ENCODE measurements around the gene GABBR1.
A peak's percentile ranks its signal among the peaks of the same experiment; 100 is the strongest.

Gene GABBR1

DNA sequence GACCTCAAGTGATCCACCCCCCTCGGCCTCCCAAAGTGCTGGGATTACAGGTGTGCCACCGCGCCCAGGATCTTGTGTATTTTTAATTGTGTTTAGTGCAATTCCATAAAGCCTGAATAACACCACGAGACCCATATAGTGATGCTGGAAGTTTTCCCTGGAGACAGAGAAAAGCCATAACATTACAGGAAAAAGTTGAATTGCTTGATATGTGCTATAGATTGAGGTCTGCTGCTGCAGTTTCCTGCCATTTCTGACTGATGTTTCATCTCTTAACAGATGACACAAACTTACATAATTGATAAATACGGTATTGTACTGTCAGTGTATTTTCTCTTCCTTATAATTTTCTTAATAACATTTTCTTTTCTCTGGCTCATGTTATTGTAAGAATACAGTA, 66.1 kb downstream of the GABBR1 start:
- DNase-seq (ENCODE audit: low spot score) = no peak

DNA sequence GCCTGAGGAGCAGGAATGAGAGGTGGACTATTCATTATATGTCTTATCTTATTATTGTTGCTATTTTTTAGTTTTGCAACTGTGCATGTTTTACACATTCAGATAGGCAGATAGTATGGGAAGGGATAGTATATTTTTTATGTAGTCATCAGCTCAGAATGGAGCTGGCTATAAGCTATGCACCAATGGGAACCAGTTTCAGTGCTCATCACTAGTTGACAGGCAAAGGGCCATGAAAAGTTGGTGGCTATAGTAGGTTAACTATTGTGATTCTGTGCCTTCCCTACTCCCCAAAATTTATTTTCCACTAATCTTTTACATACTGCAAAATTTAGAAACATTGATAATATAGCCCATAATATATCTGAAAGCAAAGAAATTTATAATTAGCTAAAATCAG, 68.1 kb downstream of the GABBR1 start:
- no peak for DNase-seq (ENCODE audit: low spot score)

DNA sequence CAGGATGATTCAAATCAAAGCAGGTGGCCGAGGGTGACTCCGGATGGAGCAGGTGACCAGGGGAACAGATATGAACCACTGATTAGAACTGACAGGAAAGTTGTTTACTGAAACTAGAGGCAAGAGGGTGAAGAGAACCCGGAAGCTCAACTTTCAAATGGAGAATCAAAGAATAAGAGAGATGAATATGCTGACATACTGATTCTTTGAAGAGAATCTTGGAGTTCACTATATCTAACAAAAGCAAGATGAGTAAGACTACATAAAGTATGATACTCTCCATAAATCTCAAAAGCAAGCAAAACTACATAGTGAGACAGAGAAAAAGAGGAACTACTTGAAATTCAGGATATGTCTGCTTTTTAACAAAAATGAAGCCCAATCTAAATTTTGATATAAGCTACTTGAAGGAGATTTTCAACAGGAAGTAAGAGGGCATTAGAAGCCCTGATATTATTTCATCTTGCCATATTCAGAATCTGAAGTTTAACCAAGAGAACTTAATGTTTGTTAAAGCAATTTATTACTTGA, 69.5 kb downstream of the GABBR1 start:
- peak; percentile 18 for DNase-seq (ENCODE audit: low spot score)

DNA sequence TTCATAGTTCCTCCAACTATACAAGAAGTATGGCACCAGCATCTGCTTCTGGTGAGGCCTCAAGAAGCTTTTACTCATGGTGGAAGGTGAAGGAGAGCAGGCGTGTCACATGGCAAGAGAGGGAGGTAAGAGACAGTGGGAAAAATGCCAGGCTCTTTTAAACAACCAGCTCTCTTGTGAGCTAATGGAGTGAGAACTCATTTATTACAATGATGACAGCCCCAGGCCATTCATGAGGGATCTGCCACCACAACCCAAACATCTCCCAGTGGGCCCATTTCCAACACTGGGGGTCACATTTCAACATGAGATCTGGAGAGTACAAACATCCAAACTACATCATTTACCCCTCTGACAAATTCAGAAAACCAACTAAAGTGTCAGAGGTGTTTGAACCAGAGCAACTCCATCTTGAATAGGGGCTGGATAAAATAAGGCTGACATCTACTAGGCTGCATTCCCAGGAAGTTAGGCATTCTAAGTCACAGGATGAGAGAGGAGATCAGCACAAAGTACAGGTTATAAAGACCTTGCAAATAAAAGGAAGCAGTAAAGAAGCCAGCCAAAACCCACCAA, 71.3 kb downstream of the GABBR1 start:
- DNase-seq (ENCODE audit: low spot score) = no peak

DNA sequence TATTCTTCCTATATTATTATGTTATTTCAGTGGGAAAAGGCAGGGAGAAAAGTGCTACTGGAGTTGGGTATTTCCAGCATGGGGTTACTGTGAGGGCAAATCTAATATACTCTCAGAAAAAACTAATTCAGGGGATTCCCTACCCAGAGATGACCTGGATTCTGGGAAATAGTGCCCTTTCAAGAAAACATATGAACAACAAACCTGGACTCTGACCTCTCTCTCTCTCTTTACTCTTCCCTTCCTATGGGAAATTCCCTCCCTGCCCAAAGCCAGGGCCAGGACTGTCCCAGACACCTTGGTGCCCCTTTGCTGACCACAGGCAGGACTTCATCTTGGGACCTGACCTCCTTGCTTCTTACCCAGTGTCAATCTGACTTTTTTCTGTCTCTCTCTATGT, 71.9 kb downstream of the GABBR1 start:
- no peak for DNase-seq (ENCODE audit: low spot score)

DNA sequence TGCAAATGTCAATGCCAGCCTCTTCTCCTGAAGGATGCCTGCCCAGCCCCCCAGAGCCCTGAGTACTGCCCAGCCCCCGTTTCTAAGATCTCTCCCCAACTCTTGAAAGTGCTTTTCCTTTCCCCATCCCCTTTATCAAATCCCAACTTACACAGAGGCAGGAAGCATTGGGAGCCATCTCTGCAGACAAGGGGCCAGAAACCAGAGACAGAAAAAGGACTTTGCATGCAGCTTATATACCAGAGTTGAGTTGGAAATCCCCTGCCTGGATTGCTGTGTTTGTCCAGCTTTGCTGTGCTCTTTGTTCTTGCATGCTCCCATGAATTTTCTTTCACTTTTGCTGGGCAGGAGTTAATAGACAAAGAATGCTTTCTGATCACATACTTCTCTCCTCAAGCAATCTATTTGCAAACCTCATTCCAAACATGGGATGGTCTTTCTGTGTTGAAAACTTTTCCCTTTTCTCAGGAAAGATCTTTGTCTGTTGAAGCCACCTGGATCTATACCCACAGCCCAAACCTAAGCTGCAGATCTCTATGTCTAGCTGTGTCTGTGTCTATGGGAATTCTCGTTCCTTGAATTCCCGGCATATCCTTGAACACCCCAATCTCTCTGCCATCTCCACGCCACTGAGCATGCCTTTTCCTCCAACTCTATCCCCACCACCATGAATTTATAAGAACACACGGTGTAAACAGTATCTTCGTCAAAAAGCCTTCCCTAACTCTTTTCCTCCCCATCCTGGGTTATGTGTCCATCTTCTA, 73.3 kb downstream of the GABBR1 start, which contains the start of gene UBD:
Gene UBD (minus strand): TSS at position 209 of the 764 bp plus-strand sequence. CDS start 31 bp downstream, at position 178.
- no peak for DNase-seq (ENCODE audit: low spot score)

DNA sequence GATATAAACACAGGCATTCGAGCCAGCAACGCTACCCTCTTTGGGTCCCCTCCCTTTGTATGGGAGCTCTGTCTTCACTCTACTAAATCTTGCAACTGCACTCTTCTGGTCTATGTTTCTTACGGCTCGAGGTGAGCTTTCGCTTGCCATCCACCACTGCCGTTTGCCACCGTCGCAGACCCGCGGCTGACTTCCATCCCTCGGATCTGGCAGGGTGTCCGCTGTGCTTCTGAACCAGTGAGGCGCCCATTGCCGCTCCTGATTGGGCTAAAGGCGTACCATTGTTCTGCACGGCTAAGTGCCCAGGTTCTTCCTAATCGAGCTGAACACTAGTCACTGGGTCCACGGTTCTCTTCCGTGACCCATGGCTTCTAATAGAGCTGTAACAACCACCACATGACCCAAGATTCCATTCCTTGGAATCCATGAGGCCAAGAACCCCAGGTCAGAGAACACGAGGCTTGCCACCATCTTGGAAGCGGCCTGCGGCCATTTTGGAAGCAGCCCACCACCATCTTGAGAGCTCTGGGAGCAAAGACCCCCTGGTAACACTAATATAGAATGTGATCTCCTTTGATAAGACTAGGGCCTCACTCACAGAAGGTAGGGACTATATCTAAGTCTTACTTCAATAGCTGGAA, 74.4 kb downstream of the GABBR1 start:
- DNase-seq (ENCODE audit: low spot score) = no peak

DNA sequence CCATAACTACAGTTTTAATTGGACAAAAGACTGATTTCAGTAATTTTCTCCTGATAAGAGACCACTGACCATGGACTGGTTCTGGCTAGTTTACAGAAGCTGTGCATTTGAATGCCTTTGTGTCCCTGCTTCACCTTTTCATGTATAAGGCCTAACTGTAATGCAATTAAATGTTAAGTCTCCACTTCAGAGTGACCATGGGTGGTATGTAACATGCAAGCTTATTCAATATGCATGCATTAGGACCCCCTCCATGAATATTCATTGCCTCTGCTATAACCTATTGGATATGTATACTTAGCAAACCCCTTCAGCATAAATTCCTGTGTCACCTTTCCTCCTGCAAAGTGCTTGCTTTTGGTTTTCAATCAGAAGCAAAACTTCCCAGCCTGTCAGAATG, 75.7 kb downstream of the GABBR1 start:
- DNase-seq (ENCODE audit: low spot score) = no peak

DNA sequence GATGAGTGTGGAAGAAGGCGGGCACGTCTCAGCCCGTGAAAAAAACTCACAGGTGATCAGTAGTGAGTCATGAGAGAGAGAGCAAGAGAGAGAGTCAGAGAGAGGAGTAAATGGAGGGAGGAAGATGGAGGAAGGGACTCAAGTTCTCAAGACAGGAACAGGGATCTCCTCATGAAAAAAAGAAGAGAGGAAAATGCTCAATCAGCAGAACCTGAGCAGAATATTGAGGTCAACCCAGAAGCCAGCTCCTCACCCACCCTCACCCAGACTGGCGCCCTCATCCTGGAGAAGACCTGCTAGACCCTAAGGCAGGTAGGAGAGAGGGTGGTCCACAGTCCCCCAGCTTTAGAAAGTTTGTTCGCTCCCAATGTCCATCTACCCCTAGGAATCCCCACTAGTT, 78.2 kb downstream of the GABBR1 start:
- DNase-seq (ENCODE audit: low spot score) = no peak

DNA sequence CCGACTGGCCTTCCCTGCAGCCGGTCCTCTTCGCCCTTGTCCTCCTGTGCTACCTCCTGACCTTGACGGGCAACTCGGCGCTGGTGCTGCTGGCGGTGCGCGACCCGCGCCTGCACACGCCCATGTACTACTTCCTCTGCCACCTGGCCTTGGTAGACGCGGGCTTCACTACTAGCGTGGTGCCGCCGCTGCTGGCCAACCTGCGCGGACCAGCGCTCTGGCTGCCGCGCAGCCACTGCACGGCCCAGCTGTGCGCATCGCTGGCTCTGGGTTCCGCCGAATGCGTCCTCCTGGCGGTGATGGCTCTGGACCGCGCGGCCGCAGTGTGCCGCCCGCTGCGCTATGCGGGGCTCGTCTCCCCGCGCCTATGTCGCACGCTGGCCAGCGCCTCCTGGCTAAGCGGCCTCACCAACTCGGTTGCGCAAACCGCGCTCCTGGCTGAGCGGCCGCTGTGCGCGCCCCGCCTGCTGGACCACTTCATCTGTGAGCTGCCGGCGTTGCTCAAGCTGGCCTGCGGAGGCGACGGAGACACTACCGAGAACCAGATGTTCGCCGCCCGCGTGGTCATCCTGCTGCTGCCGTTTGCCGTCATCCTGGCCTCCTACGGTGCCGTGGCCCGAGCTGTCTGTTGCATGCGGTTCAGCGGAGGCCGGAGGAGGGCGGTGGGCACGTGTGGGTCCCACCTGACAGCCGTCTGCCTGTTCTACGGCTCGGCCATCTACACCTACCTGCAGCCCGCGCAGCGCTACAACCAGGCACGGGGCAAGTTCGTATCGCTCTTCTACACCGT, 79.5 kb downstream of the GABBR1 start:
- DNase-seq (ENCODE audit: low spot score) = no peak

DNA sequence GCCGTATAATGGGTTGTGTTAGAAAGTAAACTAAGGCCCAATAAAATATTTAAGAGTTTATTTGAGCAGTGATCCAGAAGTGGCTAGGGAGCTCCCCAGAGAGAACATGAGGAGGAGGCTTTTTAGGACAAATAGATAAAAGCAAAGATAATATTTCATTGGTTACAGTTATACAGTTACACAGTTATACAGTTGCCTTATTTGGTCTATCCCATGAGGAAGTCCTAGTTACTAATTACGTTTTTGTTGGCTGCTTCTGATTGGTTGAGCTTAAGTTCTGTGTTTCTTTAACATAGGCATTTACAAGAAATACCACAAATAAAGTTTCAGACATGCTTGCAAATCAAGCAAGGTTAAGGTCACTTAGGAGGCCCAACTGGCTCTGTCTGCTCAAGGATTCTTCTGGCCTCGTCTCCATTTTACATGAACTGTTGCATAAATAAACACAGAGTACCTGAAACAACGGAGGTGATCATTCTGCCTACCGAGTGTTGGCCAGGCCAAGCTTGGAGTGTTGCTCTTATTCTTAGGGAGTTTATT, 80.4 kb downstream of the GABBR1 start:
- DNase-seq (ENCODE audit: low spot score) = peak; percentile 16

DNA sequence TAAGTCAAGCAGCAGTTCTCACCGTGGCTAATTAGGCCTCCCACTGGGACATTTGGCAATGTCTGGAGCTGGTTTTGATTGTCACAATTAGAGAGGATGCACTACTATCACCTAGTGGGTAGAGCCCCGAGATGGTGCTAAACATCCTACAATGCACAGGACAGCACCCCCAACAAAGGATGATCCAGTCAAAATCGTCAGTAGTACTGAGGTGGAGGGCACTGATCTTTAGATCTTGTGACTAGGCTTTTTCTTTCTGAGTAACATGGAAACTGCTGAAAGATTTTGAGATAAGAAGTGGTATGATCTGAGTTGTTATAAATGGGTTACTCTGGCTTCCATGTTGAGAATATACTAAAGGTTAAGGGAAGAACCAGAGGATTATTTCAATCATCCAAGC, 85.4 kb downstream of the GABBR1 start:
- no peak for DNase-seq (ENCODE audit: low spot score)

DNA sequence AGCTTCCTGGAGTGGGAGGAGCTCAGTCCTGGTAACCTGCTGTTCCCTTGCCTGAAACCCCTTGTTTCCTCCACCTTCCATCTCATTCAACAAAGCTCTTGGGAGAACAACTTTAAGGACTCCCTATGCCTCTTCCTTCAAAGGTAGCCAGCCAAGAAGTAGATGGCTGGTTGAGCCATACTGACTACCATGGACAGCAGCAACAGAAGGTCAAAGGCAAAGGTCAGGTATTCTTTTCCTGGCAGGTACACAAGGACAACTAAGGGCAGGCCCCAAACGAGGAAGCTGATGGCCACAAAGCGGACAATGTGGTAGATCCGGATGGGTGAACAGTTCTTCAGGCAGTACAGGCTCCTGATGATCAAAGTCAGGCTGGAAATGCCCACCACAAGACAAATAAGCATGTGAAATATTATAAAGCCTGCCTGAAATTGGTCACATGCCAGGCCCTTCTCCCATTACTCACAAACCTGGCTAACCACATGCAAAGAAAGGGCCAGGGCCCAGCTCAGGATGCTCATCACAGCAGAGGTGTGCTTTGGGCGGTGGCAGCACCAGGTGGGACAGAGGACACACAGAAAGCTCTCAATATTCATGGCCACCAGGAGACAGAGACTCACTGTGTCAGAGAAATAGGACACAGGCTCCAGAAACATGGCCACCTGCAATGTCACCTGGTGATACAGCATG, 95.1 kb downstream of the GABBR1 start:
- DNase-seq (ENCODE audit: low spot score) = peak; percentile 69

DNA sequence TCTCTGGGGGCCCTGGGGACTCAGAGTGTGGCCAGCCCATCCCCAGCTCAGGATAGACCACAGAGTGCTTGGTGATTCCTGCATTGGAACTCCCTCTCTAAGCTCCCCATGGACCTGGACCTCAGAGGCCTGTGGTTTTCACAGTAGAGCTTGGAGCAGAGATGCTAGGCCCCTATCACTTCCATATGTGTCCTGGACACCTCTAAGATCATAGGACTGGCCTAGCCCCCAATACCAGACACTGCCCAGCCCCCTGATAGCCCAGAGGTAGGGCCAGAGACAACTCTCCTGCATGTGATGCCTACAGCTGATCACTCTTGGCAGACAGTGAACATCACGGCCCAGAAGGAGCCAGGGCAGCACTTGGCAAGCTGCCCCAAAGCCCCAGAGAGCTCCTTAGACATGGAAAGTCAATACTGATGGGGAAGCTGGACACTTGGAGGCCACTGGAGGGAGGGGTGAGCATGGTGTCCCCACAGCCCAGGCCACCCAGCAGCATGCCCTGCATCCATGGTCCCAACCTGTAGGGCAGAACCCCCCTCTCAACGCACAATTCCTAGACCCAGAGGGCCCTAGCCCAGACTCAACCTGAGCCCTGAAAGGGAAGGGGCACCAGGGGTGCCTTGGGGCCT, 100.5 kb downstream of the GABBR1 start:
- DNase-seq (ENCODE audit: low spot score) = no peak

DNA sequence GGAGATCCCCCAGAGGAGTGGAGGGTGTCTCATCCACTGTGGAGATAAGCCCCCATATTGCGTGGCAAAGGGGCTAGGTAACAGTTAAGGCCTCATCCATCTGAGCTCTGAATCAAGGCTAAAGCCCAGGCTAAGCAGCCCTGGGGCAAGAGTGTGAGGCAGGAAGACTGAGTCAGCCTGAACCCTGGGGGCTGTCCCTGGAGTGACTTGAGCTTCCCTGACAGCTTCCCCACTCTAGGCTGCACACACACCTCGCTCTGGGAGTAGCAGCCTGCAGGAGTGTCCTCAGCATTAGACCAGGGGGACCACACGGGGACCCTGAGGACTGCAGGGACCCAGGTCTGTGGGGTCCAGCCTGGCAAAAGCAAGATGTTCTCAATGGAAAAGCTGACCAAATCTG, 101.3 kb downstream of the GABBR1 start:
- DNase-seq (ENCODE audit: low spot score) = no peak

DNA sequence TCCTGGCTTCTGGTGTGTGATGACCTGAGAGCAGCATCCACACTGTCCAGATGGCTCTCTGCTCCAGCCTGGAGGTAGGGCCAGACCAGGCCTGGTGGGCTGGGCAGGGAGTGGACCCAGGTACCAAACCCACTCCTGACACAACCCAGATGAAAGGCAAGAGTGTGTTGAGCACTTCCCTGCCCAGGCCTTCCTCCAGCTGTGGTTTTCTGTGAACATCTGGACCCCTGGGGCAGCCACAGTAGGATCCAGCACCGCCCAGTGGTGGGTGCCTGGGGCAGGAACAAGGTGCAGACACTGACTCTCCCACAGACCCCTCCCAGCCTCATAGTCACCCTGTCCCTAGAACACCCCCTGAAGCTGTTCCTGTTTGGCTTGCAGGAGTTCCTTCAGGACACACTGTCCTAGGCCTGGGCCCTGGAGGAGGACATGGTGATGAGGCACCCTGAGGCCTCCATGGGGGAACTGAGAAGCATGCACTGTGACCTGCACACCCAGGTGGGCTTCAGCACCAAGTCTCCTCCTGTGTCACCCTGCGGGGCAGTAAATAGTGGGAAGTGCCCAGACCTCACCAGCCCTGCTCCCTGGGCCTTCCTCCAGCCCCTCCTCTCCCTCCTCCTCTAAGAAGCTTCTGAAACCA, 102.2 kb downstream of the GABBR1 start:
- no peak for DNase-seq (ENCODE audit: low spot score)

DNA sequence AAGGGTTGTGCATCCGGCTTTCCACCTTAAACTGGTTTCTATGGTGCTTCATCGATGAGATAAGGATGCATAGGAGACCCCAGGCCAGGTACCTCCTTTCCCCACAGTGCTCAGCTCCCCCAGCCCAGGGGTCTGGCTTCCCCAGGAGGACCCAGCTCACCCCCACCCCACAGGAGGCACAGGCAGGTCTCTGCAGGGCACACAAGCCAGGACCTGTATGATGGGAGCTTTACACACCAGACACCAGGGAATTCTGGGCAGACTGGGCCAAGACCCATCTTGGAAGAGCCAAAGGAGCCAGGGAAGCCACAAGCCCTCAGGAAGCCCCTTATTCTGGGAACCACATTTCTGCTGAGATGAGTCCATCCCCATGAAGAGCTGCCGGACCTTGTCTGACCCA, 103.0 kb downstream of the GABBR1 start:
- DNase-seq (ENCODE audit: low spot score) = no peak

DNA sequence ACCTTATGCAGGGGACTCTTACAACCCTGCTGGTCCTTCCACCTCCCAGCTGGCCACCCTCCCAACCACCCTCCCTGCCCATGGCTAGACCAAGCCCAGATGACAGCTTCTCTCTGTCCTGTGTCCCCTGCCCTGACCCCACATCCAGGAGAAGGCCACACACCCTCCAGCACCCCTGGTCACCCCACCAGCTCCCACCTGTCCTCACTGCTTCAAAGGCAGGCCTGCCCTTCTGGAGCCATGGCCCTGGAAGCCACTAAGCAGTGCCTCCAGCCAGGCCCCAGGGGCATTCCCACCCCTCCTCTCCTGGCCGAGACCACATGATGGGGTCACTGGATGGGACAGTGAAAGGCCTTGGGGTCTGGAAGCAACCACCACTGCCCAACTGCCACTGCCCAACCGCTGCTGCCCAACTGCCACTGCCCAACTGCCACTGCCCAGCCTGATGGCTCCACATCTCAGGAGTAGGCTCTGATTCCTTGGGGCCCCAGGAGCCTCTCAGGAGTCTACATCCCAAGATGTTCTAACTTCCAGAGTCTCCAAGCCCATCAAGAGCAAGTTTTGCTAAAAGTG, 103.9 kb downstream of the GABBR1 start:
- DNase-seq (ENCODE audit: low spot score) = no peak

DNA sequence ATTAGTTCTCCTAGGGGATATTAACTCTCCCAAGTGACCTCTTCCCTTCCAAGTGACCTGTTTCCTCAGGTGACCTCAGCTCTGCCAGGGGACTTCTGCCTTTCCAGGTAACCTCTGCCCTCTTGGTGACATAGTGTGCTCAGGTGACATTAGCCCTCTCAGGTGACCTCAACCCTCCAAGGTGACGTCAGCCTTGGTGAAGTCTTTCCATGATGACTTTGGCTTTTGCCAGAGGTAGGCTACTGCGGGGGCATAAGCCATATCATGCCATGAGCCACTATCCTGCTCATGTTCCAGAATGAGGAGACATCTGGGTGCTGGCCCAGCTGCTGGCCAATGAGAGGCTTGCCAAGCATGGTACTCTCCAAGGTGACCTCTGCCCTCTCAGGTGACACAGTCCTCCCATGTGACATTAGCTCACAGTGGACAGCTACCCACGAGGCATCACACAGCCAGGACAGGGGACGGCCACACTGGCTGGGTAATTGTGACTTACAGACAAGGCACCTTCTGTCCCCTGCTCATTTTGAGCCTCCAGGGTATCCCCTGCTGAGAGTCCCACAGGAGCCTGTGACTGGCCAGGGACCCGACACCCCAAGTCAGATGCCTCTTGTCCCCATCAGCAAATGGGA, 104.6 kb downstream of the GABBR1 start:
- DNase-seq (ENCODE audit: low spot score) = no peak

DNA sequence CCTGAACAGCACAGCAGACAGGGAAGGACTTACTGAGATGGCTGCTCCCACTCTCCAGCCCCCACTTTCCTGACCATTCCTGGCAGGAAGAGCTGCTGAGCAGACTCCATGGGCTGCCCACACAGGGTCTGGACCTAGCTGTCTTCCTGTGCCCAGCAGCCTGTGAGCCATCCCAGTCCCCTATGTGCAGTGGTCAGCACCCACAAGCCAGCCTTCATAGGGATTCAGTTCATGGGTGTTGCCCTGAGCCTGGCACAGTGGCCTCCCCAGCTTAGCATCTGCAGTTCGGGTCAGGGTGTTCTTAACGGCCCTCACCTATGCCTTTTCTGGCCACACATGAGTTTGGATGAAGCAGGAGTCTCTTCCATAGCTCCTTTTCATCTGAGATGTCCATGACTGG, 105.4 kb downstream of the GABBR1 start:
- DNase-seq (ENCODE audit: low spot score) = no peak
